Stimulated activated CD4-positive, alpha-beta T cell treated with anti-CD3 and anti-CD28 coated beads, Interleukin-12 subunit alpha, Interleukin-12 subunit beta, amount 100 ng/mL, for 48 hours (primary cell): ENCODE data around the gene TTC34.

Experiments
- DNase-seq, 3 donors: peaks; one replicate each; pipeline ENCODE4 v3.0.0-alpha.2; 2020; ENCODE audit warnings: low read depth in 2 of 3, low spot score in 1 of 3

The TTC34 gene

GRCh38 chr1:2812939-2813653 is 11.6 kb upstream of the TTC34 start:
- DNase-seq, result no peak

- DNase-seq, result no peak
Measured at GRCh38 chr1:2812136-2812535, 10.6 kb upstream of the TTC34 start.

GRCh38 chr1:2811533-2811918 is 10.0 kb upstream of the TTC34 start:
- DNase-seq, result no peak

- DNase-seq, result no peak
Measured at GRCh38 chr1:2810899-2811532, 9.5 kb upstream of the TTC34 start.

GRCh38 chr1:2810281-2810680 is 8.8 kb upstream of the TTC34 start:
- DNase-seq, result no peak

- DNase-seq, result no peak
Measured at GRCh38 chr1:2809656-2810055, 8.2 kb upstream of the TTC34 start.

GRCh38 chr1:2808831-2809605 is 7.5 kb upstream of the TTC34 start:
- no peak for DNase-seq

GRCh38 chr1:2808386-2808705 is 6.9 kb upstream of the TTC34 start:
- DNase-seq, result no peak

- DNase-seq, result no peak
Measured at GRCh38 chr1:2807678-2808385, 6.3 kb upstream of the TTC34 start.

- no peak for DNase-seq
Measured at GRCh38 chr1:2807036-2807435, 5.5 kb upstream of the TTC34 start.

GRCh38 chr1:2806591-2806990 is 5.1 kb upstream of the TTC34 start:
- DNase-seq, result no peak

GRCh38 chr1:2805801-2806430 is 4.4 kb upstream of the TTC34 start:
- DNase-seq, result no peak

GRCh38 chr1:2804628-2805351 is 3.3 kb upstream of the TTC34 start:
- no peak for DNase-seq

GRCh38 chr1:2803931-2804627 is 2.6 kb upstream of the TTC34 start:
- DNase-seq, result no peak

GRCh38 chr1:2803086-2803930 is 1.8 kb upstream of the TTC34 start:
- DNase-seq, result no peak

- no peak for DNase-seq
Measured at GRCh38 chr1:2802421-2802961, 998 bp upstream of the TTC34 start.

GRCh38 chr1:2801046-2801445 is 447 bp downstream of the TTC34 start:
- DNase-seq, result no peak

- no peak for DNase-seq
Measured at GRCh38 chr1:2800664-2801045, 838 bp downstream of the TTC34 start.
